Vagina (tissue), 2 donors: Measurements from ENCODE around the gene TCHP.

Source experiments
- POLR2A ChIP-seq, 2 donors: fragments of 450-650 bp; IDR thresholded peaks; one replicate each; pipeline ENCODE4 v1.6.1; 2017; ENCODE audit warnings: antibody characterized with exemption in 2 of 2, mild to moderate bottlenecking in 2 of 2, moderate library complexity in 2 of 2
- TF ChIP-seq, protein P1 (sequence below), 3 experiments: fragments of 450-650 bp in 2 of 3; fragments of 200-600 bp in 1 of 3; sonication (generic) in 1 of 3; IDR thresholded peaks; one replicate each; pipeline ENCODE4 v1.5.1; 2017 to 2019; ENCODE audit warnings: antibody characterized with exemption in 3 of 3, mild to moderate bottlenecking in 2 of 3, moderate library complexity in 2 of 3

DNA sequence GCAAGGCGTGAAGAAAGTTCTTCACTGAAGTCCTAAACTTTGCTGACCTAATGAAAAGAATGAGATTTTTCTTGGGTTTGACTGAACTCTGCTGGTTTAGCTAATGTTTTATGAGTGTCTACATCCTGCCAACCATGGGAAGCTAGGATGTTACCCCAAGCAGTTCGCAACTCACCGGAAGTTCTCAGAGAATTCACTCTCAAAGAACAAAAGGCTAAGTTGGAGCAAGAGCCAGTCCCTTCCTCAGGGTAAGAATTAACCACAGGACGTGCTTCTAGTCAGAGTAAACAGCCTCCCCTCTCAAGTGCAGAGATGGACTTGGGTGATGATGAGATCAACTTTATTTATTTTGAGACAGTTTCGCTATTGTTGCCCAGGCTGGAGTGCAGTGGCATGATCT lies 37.3 kb downstream of the TCHP start:
- no peak for TF ChIP-seq POLR2A (IDR thresholded peaks at IDR 0.05)
- TF ChIP-seq, protein P1, sequence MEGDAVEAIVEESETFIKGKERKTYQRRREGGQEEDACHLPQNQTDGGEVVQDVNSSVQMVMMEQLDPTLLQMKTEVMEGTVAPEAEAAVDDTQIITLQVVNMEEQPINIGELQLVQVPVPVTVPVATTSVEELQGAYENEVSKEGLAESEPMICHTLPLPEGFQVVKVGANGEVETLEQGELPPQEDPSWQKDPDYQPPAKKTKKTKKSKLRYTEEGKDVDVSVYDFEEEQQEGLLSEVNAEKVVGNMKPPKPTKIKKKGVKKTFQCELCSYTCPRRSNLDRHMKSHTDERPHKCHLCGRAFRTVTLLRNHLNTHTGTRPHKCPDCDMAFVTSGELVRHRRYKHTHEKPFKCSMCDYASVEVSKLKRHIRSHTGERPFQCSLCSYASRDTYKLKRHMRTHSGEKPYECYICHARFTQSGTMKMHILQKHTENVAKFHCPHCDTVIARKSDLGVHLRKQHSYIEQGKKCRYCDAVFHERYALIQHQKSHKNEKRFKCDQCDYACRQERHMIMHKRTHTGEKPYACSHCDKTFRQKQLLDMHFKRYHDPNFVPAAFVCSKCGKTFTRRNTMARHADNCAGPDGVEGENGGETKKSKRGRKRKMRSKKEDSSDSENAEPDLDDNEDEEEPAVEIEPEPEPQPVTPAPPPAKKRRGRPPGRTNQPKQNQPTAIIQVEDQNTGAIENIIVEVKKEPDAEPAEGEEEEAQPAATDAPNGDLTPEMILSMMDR (IDR thresholded peaks at IDR 0.05): no peak
